NCI-H2227 treated with DMSO at 0.1 percent for 48 hours (cell line): Measurements from ENCODE around the gene CIAO3.

Source experiments
- DNase-seq: peaks from one replicate; lab custom pipeline; 2025; lab: John Stamatoyannopoulos, UW

The CIAO3 gene

GRCh38 chr16:722835-723633 is 17.8 kb downstream of the CIAO3 start:
- no peak for DNase-seq

DNA sequence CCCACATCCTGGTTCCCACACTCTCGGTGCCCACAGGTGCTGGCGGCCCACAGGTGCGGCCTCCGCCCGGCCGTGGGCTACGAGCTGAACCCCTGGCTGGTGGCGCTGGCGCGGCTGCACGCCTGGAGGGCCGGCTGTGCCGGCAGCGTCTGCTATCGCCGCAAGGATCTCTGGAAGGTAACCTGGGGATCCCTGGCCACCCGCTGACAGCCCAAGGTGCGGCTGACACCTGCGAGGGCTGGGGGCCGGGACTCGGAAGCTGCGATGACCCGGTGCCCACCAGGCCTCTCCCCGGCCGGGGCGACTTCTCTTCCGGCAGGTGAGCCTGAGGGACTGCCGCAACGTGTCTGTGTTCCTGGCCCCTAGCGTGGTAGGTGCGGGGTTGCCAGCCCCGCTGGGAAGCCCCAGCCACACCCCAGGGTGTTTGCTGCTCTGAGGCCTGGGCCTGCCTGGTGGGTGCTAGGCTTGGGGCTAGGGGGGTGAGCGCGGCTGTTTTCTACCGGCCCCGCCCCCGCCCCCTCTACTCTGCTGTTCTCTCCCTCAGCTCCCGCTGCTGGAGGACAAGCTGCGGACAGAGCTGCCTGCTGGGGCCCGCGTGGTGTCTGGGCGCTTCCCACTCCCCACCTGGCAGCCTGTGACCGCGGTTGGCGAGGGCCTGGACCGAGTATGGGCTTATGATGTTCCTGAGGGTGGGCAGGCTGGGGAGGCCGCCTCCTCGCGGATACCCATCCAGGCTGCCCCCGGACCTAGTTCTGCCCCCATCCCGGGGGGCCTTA is 18.8 kb downstream of the CIAO3 start:
- DNase-seq = no peak

- peak; percentile 82 for DNase-seq
Measured at GRCh38 chr16:720990-721764, 19.6 kb downstream of the CIAO3 start, which contains the start of gene ANTKMT. TSS of gene ANTKMT (plus strand) at chr16:721146. CDS start at chr16:721275, 129 bp downstream.

DNA sequence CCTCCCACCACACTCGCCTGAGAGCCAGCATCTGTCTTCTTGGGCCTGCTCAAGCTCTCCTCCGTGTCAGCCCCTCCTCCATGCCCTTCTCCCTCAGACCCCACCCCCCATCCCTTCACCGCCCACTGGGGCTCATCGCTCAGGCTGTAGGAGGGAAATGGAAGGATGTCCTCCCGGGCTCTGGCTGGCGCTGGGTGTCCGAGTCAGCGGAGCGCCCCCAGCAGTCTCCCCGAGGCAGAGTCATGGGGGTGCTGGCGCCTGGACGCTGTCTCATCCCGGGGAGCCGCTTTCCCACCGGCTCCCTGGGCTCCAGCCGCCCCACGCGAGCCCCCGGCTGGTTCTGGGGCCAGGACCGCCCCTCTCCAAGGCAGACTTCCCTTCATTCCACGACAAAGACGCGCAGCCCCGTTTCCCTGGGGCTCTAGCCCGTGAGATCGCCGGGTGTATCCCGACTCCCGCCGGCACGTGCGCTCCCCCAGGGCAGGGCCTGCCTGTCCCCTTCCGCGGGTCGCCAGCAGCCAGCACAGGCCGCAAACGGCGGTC is 20.3 kb downstream of the CIAO3 start:
- DNase-seq = peak; percentile 87

- peak; percentile 26 for DNase-seq
Measured at GRCh38 chr16:719815-720446, 20.9 kb downstream of the CIAO3 start.

DNA sequence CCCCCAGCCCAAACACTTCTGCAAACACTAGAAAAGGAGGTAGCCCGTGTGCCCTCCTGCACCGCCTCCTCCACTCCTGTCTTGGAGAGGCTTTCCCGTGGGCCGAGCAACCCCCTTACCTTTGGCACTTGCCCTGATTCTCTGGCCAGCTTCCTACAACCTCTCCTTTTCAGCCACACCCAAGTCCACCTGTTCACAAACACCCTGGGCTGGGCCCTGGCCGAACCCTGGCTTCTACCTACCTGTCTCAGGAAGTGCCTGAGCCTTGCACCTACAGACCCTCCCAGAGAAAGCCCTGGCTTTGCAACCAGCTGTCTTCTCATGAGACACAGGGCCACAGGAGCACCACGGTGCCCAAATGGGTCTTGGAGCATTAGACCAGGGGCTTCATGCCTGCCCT is 21.9 kb downstream of the CIAO3 start:
- no peak for DNase-seq

DNA sequence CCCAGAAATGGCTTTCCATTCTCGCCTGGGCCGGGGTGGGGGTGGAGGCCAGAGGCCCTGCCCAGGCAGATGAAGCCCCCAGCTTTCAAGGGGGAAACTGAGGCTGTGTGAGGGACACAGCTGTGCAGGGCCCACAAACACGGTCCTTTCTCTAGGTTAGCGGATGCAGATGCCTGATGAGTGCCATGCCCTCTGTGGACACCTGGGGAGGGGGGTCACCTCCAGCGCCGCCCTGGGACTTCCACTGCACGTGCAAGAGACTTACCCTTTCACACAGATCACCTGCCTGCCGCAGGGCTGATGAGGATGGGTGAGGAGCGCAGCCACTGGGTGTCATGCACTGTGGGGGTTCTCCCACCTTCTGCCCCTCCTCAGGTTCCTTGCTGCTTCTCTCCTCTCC is 22.4 kb downstream of the CIAO3 start:
- DNase-seq = no peak

GRCh38 chr16:717450-718245 is 23.1 kb downstream of the CIAO3 start:
- no peak for DNase-seq

DNA sequence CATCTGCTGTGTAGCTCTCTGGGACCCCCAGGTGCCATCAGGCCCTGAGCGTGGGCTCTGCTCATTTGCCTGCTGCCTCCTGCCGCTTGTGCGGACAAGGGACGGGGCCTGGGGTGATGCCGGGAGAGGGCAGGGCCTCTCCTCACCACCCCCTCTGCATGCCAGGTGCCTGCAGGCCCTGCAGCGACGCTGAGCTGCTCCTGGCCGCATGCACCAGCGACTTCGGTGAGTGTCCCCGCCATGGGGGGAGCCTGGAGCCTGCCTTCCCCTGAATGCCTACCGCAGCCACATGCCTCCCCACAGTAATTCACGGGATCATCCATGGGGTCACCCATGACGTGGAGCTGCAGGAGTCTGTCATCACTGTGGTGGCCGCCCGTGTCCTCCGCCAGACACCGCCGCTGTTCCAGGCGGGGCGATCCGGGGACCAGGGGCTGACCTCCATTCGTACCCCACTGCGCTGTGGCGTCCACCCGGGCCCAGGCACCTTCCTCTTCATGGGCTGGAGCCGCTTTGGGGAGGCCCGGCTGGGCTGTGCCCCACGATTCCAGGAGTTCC is 23.9 kb downstream of the CIAO3 start:
- DNase-seq = no peak

GRCh38 chr16:716200-716568 is 24.6 kb downstream of the CIAO3 start:
- no peak for DNase-seq

DNA sequence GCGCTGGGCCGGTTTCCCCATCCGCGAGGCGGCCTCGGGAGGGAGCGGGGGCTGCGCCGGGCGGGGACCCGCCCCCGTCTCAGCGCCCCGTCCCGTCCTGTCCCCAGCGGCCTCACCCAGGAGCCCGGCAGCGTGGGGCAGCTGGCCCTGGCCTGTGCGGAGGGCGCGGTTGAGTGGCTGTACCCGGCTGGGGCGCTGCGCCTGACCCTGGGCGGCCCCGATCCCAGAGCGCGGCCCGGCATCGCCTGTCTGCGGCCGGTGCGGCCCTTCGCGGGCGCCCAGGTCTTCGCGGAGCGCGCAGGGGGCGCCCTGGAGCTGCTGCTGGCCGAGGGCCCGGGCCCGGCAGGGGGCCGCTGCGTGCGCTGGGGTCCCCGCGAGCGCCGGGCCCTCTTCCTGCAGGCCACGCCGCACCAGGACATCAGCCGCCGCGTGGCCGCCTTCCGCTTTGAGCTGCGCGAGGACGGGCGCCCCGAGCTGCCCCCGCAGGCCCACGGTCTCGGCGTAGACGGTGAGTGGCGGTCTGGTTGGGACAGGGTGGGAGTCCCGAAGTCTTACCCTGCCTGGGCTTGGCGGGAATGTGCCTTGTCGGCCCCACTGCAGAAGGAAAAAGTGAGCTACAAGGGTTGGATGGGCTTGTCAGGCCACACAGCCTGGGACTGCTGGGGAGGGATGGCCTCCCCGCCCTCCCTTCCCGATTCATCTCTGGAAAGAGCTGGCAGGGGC is 25.2 kb downstream of the CIAO3 start:
- no peak for DNase-seq

GRCh38 chr16:714558-715476 is 26.0 kb downstream of the CIAO3 start, which contains the start of gene METRN:
TSS of gene METRN (plus strand) at chr16:715118. CDS start at chr16:715290, 172 bp downstream.
- DNase-seq = peak; percentile 92

DNA sequence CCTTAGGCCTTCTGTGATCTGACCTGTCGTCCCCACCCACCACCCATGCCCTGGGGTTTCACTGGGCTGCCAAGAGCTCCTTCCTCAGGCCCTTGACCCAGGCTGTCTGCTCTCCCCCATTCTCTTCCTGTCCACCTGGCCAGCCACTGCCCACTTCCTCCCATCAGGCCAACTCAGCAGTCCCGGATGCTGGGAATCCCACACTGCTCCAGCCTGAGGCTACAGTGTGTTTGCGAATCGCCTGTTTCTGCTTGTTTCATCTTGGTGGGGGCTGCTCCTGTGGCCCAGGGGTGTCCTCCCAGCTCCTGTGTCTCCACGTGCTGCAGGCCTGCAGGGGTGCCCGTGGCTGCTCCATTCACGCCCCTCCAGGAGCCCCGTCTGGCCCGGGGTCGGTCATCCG is 26.7 kb downstream of the CIAO3 start:
- DNase-seq = no peak

DNA sequence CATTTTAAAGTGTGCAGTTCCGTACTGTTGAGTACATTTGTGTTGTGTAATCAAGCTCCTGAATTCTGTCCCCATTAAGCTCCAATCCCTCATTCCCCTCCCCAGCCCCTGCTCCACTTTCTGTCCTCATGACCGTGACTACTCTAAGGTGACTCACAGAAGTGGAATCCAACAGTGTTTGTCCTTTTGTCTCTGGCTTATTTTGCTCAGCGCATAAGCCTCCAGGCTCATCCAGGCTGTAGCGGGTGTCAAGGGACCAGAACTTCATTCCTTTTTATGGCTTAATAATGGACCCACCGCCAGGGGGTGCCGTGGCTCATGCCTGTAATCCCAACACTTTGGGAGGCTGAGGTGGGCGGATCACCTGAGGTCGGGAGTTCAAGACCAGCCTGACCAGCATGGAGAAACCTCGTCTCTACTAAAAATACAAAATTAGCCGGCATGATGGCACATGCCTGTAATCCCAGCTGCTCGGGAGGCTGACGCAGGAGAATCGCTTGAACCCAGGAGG is 28.0 kb downstream of the CIAO3 start:
- peak; percentile 25 for DNase-seq

GRCh38 chr16:711548-712320 is 29.1 kb downstream of the CIAO3 start:
- peak; percentile 49 for DNase-seq

DNA sequence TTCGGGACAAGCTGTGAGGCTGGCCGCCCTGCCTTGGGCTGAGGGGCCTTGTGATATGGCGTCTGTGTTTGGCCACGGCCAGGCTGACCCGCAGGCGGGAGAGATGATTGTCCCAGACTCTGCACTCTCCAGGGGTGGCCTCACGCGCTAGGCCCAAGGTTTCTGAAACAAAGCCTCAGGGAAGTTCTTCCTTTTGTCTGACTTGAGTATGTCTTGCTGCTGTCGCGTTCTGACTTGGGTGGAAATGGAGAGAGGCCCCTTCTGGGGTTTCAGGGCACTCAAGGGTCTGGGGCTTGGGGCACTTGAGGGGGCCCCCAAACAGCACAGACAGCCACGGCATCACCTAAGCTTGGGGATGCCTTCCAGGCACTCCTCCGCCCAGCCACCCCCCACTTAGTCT is 29.7 kb downstream of the CIAO3 start:
- no peak for DNase-seq

DNA sequence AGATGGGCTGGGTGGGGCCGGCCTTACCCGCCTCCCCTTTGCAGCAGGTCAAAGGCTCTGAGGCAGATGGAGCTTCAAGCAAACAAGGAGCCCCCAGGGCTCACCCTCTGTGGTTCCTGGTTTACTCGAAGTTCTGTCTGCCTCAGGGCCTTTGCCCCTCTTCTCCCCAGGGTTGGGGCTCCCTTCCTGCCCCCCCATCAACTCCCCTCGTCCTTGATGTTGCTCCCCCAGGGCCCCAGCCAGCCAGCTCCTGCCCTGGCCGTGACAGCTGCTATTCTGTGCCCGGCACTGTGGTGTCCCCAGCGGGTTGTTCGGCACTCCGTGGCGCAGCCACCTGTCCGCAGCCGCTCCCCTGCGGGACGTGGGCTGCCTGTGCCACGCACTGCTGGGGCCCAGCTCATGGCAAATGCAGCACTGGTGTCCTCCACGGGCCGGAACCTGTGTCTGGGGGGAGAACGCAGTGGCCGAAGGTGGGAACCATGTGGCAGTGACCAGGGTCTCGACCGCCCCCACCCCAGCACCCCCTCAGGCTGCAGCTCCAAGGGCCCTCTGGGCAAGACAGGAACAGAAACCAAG is 30.2 kb downstream of the CIAO3 start:
- no peak for DNase-seq
